T-helper 9 cell (primary cell): ENCODE data around the gene IQSEC1.

Source experiments
- DNase-seq: peaks from one replicate; pipeline ENCODE4 v3.0.0-alpha.2; 2020

The IQSEC1 gene

GRCh38 chr3:13085081-13085845 lies 12.0 kb upstream of the IQSEC1 start:
- DNase-seq: no peak

- DNase-seq: no peak
These were observed 10.7 kb upstream of the IQSEC1 start for GRCh38 chr3:13083898-13084297.

DNA sequence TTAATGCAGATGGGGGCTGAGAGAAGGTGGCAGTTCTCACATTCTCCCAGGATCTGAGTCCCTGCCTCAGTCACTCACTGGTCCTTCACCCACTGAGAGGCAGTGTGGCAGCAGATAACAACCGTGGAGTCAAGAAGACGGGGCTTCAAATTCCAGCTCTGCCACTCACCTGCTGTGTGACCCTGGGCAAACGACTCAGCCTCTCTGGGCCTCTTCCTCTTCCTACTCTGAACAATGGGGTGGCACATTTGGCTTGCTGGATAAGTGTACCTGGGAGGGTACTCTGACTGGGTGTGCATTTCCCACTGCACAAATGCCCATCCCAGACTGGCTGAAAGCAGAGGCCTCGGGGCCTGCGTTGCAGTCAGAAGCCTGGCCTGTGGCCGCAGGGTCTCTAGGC lies 10.0 kb upstream of the IQSEC1 start:
- no peak for DNase-seq

DNA sequence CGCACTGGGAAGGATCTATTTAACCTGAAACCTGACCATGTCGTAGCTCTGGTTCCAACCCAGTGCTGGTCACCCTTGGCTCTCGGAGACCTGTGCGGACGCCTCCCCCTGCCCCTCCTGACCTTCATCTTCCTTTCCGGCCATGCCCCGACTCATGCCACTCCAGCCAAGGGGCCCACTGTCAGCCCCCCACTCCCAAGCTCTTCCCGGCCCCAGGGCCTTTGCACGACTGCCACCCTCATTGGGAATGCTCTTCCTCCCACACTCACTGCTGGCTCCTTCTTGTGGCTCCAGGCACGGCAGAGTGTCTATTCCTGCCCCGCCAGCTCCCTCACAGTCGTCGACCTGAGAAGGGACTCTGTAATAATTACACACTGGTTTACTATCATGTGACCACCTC lies 9.4 kb upstream of the IQSEC1 start:
- DNase-seq: no peak

GRCh38 chr3:13081603-13082360 lies 8.6 kb upstream of the IQSEC1 start:
- no peak for DNase-seq

DNA sequence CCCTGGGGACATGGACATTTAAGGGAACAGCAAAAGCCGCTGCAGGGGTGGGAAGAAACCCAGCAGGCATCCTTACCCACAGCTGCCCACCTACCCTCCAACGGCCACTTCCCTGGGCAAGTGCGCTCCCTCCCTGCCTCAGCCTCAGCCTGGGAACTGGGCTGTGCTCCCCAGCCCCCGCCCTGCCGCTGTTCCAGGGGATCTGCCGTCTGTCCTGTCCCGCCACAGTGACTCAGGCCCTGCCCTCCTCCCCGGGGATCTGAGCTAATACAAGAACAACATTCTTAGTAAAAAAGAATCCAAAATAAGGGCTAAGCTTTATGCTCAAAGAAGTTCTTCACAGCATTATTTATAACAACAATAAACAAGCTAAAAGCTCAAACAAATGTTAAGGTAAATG lies 7.4 kb upstream of the IQSEC1 start:
- DNase-seq: no peak

DNA sequence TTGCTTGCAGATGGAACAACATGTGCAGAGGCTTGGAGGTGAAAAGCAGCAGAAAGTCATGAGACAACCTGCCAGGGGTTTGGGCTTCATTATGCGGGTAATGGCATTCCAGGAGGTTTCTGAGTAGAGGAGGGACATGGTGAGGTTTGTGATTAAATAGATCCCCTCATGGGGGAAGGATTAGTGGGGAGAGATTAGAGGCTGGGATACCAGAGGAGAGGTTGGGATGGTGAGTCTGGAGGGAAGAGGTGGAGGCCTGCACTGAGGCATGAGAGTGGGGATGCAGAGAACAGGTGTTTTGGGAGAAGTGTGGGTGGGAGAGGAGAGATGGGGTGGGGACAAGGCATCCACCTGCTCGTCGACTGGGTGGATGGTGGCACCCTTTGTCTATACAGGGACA lies 6.8 kb upstream of the IQSEC1 start:
- no peak for DNase-seq

GRCh38 chr3:13079510-13079909 lies 6.3 kb upstream of the IQSEC1 start:
- no peak for DNase-seq

DNA sequence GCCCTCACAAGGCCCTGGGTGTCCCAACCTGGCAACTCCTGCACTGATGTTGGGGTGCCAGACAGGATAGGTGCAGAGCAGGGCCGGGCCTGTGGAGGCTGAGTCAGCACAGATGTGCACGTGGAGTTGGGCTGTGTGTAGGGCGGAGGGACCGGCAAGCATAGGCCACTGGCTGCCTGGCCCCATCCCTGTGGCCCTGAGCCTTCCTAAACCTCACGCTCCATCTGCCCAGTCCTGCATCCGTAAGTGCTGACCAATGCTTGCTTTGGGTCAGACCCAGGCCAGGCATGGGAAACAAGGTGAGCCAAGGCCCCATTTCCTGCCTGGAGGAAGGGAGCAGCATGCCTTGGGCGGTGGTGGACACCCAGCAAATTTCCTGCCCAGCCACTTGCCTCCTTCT lies 5.8 kb upstream of the IQSEC1 start:
- DNase-seq: no peak

GRCh38 chr3:13078163-13078905 lies 5.1 kb upstream of the IQSEC1 start:
- DNase-seq: no peak

GRCh38 chr3:13077431-13078162 lies 4.4 kb upstream of the IQSEC1 start:
- no peak for DNase-seq

DNA sequence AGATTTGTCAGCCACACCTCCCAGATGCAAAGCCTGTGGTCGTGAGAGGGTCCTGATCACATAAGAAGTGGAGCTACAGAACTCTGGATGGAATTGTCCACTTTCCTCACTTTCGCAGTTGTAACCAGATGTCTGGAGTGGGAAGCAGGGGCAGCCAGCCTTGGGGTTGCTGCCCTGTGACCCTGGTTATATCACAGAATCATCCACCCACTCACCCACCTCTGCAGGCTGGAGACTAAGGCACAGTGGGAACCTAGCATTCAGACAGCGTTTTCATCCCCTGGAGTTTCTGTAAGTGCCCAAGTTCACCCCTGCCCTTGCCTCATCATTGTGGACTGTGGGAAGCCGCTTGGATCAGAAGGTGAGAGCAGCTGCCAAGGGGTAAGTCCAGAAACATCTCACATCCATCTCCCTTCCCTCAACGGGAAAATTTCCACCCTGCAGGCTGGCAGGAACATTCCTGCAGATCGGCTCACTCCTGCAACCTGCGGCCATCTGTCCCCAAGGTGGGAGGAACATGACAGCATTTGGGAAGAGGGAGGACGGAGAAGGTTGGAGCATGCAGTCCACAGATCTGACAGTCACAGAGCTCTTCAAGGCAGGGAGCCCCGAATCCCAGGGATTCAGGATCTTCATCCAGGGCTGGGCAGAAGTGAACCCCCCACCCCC lies 2.9 kb upstream of the IQSEC1 start:
- no peak for DNase-seq

DNA sequence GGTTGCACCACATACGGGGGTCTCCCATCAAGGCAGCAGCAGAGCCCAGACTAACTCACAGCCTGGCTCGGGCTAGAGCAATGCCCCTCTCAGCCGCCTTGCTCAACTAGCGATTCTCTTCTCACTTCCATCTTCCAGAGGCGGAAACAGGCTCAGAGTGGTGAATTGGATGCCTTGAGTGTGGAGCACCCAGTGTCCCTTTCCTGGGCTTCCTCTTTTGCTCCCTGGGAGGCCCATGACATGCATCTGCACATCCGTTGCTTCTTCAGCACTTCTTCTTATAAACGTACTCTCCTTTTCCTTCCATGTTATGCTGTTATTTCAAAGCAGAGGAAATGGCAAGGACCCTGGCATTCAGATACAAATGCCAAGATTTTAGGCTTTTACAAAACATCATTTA lies 2.1 kb upstream of the IQSEC1 start:
- DNase-seq: no peak

DNA sequence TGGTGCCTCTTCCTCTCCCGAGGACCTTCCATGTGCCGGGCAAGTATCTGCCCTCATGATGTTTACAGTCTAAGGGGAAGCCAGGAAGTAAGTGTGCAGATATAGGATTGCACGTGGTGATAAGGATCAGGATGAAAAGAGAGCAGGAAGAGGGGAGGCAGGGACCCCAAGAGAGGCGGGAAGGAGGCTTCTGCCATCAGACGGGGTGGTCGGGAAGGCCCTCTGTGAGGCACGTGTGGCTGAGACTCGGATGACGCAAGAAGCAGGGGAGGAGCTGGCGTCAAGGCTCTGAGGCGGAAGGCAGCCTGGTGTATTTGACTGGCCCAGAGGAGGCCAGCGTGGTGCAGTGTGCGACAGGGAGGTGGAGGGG lies 762 bp upstream of the IQSEC1 start:
- DNase-seq: no peak

GRCh38 chr3:13072600-13073325 lies 466 bp downstream of the IQSEC1 start:
- DNase-seq: no peak

DNA sequence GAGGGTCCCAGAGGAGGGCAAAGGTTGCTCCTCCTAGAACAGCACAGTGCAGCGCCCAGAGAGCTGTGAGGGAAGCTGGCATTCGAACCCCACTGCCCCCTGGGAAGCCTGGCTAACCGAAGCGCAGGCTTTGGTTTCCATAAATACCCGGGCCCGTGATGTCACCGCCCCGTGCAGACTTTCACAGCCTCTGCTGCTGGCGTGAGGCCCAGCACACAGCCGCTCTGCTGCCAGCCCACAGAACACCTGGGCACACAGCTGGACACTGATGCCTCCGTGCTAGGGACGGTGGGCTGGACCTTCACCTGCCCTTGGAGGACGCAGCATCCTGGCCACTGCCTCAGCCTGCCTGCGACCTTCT lies 1.0 kb downstream of the IQSEC1 start:
- no peak for DNase-seq

DNA sequence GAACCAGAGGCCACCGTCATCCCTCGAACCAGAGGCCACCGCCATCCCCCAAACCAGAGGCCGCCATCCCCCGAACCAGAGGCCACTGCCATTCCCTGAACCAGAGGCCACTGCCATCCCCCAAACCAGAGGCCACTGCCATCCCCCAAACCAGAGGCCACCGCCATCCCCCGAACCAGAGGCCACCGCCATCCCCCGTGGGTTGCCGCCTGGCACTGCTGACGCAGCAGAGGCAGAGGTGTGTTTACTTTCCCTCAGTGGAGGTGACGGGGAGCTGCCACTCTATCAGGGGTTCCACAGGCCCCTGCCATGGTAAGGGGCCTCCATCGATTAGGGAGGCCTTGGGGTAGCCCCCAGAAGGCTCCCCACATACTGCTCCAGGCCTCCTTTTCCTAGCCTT lies 1.5 kb downstream of the IQSEC1 start:
- no peak for DNase-seq

DNA sequence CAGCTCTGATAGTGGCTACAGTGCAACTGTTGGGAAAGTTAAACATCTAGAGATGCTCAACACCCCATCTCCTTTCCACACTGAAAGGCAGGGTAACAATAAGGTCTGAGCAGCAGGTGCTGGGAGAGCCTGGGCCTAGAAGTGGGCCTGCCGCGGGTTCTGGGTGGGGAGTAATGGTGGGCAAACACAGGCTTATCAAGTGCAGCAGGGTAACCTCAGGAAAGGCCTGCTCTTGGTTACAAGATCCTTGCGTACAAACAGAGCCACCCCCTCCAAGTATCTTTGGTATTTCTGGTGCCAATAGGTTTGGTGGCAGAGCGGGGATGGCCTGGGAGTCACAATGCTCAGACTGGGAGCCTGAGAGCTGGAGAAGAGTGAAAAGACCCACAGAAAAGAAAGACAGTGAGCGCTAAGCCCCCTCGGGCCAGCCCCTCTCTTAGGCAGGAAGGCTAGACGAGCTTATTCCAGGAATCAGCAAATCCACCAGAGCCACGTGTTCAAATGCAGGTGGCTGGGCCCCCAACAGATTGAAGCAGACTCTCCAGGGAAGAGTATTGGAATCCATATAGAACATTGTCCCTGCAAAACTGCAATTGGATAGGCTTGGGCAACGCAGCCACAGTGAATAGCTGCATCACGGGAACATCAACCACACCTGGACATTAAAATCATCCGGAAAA lies 2.7 kb downstream of the IQSEC1 start:
- DNase-seq: no peak

DNA sequence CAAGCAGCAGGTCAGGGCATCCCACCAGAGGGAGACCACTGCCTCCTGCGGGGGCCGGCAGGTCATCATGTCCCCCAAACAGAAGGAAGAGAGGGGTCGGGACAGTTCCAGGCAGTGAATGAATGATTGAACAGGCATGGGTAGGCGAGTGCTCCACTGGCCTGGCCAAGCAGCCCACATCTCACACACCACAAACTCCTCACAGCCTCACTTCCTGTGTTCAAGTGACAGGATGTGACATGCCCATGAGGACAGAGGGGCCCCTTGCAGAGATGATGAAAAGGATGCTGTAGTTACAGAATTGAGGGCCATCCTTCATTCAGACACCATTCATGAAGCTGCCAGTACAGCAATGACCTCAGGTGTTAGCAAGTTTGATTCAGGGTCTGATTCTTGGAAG lies 3.7 kb downstream of the IQSEC1 start:
- peak; percentile 12 for DNase-seq

GRCh38 chr3:13068269-13069010 lies 4.8 kb downstream of the IQSEC1 start:
- no peak for DNase-seq

GRCh38 chr3:13067778-13068177 lies 5.5 kb downstream of the IQSEC1 start:
- no peak for DNase-seq
